HEK293 (cell line): ENCODE results near the gene NEUROG2.
"Not testable (repeated sequence)": the region's sequence is repeated elsewhere in the genome, so short reads cannot be mapped to it uniquely, and the experiment has no call there.

Source experiments
- CTCF ChIA-PET: fragments of 350-600 bp; formaldehyde crosslinking; extraction: SDS; loops from one replicate; lab custom pipeline; 2021; ENCODE audit warnings: antibody characterized with exemption; lab: Yijun Ruan, JAX
- POLR2A ChIA-PET: fragments of 300-600 bp; formaldehyde crosslinking; extraction: SDS; loops from one replicate; lab custom pipeline; 2020; ENCODE audit warnings: antibody characterized with exemption, inconsistent platforms; lab: Yijun Ruan, JAX
- H3K27ac ChIP-seq: fragments of 200-500 bp; sonication (Bioruptor generic); 2 replicates; pipeline ENCODE4 v1.5.1; 2014; ENCODE audit warnings: low read depth, low read length, control low read depth, inconsistent platforms; ENCODE audit errors: extremely low read depth
- H3K36me3 ChIP-seq, 2 experiments: fragments of 200-500 bp in 1 of 2; sonication (Bioruptor generic) in 1 of 2; 1 replicate in 1 of 2; 2 replicates in 1 of 2; pipeline ENCODE4 v1.5.1; 2014 to 2017; ENCODE audit warnings: inconsistent platforms in 2 of 2, low read length in 2 of 2; ENCODE audit not compliant: control insufficient read depth in 2 of 2, insufficient read depth in 1 of 2
- H3K4me1 ChIP-seq: fragments of 200-500 bp; sonication (Bioruptor generic); 2 replicates; pipeline ENCODE4 v1.5.1; 2014; ENCODE audit warnings: mild to moderate bottlenecking, low read length, inconsistent platforms; ENCODE audit not compliant: control insufficient read depth, insufficient read depth
- H3K4me3 ChIP-seq: 2 replicates; pipeline ENCODE4 v1.5.1; 2011; ENCODE audit warnings: low read depth, mild to moderate bottlenecking, control low read depth, low read length, moderate library complexity
- H3K9me3 ChIP-seq: fragments of 200-500 bp; sonication (Bioruptor generic); 2 replicates; pipeline ENCODE4 v1.5.1; 2014; ENCODE audit warnings: low read depth, low read length, inconsistent platforms; ENCODE audit not compliant: control insufficient read depth, insufficient read depth
- PATZ1 ChIP-seq: fragments of 450-650 bp; formaldehyde crosslinking; IDR thresholded peaks from 2 replicates; pipeline ENCODE4 v1.5.1; 2016; ENCODE audit warnings: missing biosample characterization, missing genetic modification characterization
- PRDM4 ChIP-seq: fragments of 450-650 bp; formaldehyde crosslinking; IDR thresholded peaks from 2 replicates; pipeline ENCODE4 v1.5.1; 2017; ENCODE audit warnings: missing biosample characterization, missing genetic modification characterization
- SCRT1 ChIP-seq: fragments of 450-650 bp; formaldehyde crosslinking; IDR thresholded peaks from 2 replicates; pipeline ENCODE4 v1.5.1; 2016; ENCODE audit warnings: missing biosample characterization, missing genetic modification characterization, borderline replicate concordance
- TRIM28 ChIP-seq: IDR thresholded peaks from 2 replicates; pipeline ENCODE4 v1.6.1; 2011; ENCODE audit warnings: low read length, control low read depth, borderline replicate concordance
- YY1 ChIP-seq: fragments of 450-650 bp; formaldehyde crosslinking; IDR thresholded peaks from 2 replicates; pipeline ENCODE4 v1.5.1; 2018; ENCODE audit warnings: missing biosample characterization, missing genetic modification characterization
- ZNF132 ChIP-seq: fragments of 450-650 bp; formaldehyde crosslinking; IDR thresholded peaks from 2 replicates; pipeline ENCODE4 v1.5.1; 2017; ENCODE audit warnings: missing biosample characterization, missing genetic modification characterization, borderline replicate concordance
- ZNF140 ChIP-seq: fragments of 450-650 bp; formaldehyde crosslinking; IDR thresholded peaks from 2 replicates; pipeline ENCODE4 v1.5.1; 2016; ENCODE audit warnings: missing biosample characterization, missing genetic modification characterization
- ZNF19 ChIP-seq: fragments of 450-650 bp; formaldehyde crosslinking; IDR thresholded peaks from 2 replicates; pipeline ENCODE4; 2016; ENCODE audit warnings: missing biosample characterization, missing genetic modification characterization, low read depth
- ZNF214 ChIP-seq: fragments of 450-650 bp; formaldehyde crosslinking; IDR thresholded peaks from 2 replicates; pipeline ENCODE4 v1.5.1; 2017; ENCODE audit warnings: missing biosample characterization, mild to moderate bottlenecking, missing genetic modification characterization, borderline replicate concordance
- ZNF221 ChIP-seq: fragments of 450-650 bp; formaldehyde crosslinking; IDR thresholded peaks from 2 replicates; pipeline ENCODE4 v1.5.1; 2017; ENCODE audit warnings: missing biosample characterization, missing genetic modification characterization, borderline replicate concordance
- ZNF248 ChIP-seq: fragments of 450-650 bp; formaldehyde crosslinking; IDR thresholded peaks from 2 replicates; pipeline ENCODE4 v1.5.1; 2017; ENCODE audit warnings: missing biosample characterization, missing genetic modification characterization
- ZNF366 ChIP-seq: fragments of 450-650 bp; formaldehyde crosslinking; conservative IDR thresholded peaks from 2 replicates; pipeline ENCODE4 v1.5.1; 2016; ENCODE audit warnings: missing biosample characterization, missing genetic modification characterization
- ZNF391 ChIP-seq: fragments of 450-650 bp; formaldehyde crosslinking; IDR thresholded peaks from 2 replicates; pipeline ENCODE4 v1.5.1; 2016; ENCODE audit warnings: low read depth, missing biosample characterization, missing genetic modification characterization, borderline replicate concordance
- ZNF416 ChIP-seq: fragments of 450-650 bp; formaldehyde crosslinking; IDR thresholded peaks from 2 replicates; pipeline ENCODE4 v1.5.1; 2016; ENCODE audit warnings: missing biosample characterization, missing genetic modification characterization
- ZNF585B ChIP-seq: fragments of 450-650 bp; formaldehyde crosslinking; IDR thresholded peaks from 2 replicates; pipeline ENCODE4 v1.5.1; 2016; ENCODE audit warnings: missing biosample characterization, missing genetic modification characterization
- ZNF600 ChIP-seq: fragments of 450-650 bp; formaldehyde crosslinking; IDR thresholded peaks from 2 replicates; pipeline ENCODE4 v1.5.1; 2016; ENCODE audit warnings: missing biosample characterization, missing genetic modification characterization
- ZNF639 ChIP-seq: fragments of 450-650 bp; formaldehyde crosslinking; IDR thresholded peaks from 2 replicates; pipeline ENCODE4 v1.5.1; 2016; ENCODE audit warnings: missing biosample characterization, missing genetic modification characterization
- ZNF76 ChIP-seq: fragments of 450-650 bp; formaldehyde crosslinking; IDR thresholded peaks from 2 replicates; pipeline ENCODE4; 2016; ENCODE audit warnings: low read depth, missing biosample characterization, missing genetic modification characterization, borderline replicate concordance
- ZNF830 ChIP-seq: fragments of 450-650 bp; IDR thresholded peaks from 2 replicates; pipeline ENCODE4 v1.5.0; 2018; ENCODE audit warnings: missing biosample characterization, missing genetic modification characterization, low read depth, mild to moderate bottlenecking, moderate library complexity
- TF ChIP-seq, protein P1 (sequence below): fragments of 450-650 bp; formaldehyde crosslinking; IDR thresholded peaks from 2 replicates; pipeline ENCODE4 v1.5.1; 2017; ENCODE audit warnings: missing biosample characterization, missing genetic modification characterization
- TF ChIP-seq, protein P2 (sequence below): fragments of 450-650 bp; formaldehyde crosslinking; IDR thresholded peaks from 2 replicates; pipeline ENCODE4 v1.5.1; 2016; ENCODE audit warnings: missing biosample characterization, missing genetic modification characterization

The NEUROG2 gene

GRCh38 chr4:112490808-112491207 is 25.2 kb downstream of the NEUROG2 start:
- H3K4me1 ChIP-seq, H3K4me3 ChIP-seq, H3K27ac ChIP-seq, H3K9me3 ChIP-seq, H3K36me3 ChIP-seq, CTCF ChIA-PET, POLR2A ChIA-PET: not testable (repeated sequence)
- TF ChIP-seq TRIM28 (0 out of 2 replicates have a peak, but pooled peaks have one; percentile 23), ZNF585B (tag by site-specific recombination) (peak; percentile 89)

DNA sequence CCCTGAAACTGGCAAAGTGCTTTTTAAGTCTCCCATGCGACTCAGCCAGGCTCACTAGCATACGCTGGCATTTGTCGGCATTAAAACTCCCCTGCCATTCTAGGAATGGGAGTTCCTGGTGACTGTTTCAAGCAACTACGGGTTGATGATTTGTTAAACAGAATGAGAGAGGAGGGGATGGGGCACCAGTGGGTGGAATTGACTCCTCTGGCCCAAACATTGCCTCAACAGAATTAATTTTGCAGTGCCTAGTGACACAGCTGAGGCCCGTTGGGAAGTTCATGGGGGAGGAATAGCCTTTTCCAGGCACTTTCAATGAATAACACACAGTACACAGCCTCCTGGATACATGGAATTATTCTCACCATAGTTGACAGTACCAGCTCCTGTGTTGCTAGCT is 30.1 kb downstream of the NEUROG2 start:
- POLR2A ChIA-PET = no interaction called here

More for the DNA sequence above, 30.1 kb downstream of the NEUROG2 start:
- Histone ChIP-seq H3K4me1 (no peaks in the 10 kb centered on the region), H3K27ac (no peak overlapping the region), H3K9me3 (no peaks in the 10 kb centered on the region), H3K36me3 (no peaks in the 10 kb centered on the region), H3K4me3 (no peak overlapping the region)
- CTCF ChIA-PET = no interaction called here
- TF ChIP-seq PRDM4 (tag by site-specific recombination) = no peak
- TF ChIP-seq ZNF366 (tag by site-specific recombination) = no peak
- no peak for TF ChIP-seq ZNF221
- no peak for TF ChIP-seq ZNF600 (tag by site-specific recombination)
- no peak for TF ChIP-seq ZNF830 (tag by site-specific recombination)
- no peak for TF ChIP-seq ZNF132
- TF ChIP-seq ZNF19 (tag by site-specific recombination) = no peak
- TF ChIP-seq YY1 (tag by site-specific recombination) = no peak
- no peak for TF ChIP-seq ZNF248
- no peak for TF ChIP-seq ZNF639 (tag by site-specific recombination)
- TF ChIP-seq, protein P1, sequence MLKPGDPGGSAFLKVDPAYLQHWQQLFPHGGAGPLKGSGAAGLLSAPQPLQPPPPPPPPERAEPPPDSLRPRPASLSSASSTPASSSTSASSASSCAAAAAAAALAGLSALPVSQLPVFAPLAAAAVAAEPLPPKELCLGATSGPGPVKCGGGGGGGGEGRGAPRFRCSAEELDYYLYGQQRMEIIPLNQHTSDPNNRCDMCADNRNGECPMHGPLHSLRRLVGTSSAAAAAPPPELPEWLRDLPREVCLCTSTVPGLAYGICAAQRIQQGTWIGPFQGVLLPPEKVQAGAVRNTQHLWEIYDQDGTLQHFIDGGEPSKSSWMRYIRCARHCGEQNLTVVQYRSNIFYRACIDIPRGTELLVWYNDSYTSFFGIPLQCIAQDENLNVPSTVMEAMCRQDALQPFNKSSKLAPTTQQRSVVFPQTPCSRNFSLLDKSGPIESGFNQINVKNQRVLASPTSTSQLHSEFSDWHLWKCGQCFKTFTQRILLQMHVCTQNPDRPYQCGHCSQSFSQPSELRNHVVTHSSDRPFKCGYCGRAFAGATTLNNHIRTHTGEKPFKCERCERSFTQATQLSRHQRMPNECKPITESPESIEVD (tag by site-specific recombination) = no peak
- TF ChIP-seq ZNF76 = no peak
- no peak for TF ChIP-seq SCRT1 (tag by site-specific recombination)
- no peak for TF ChIP-seq ZNF214 (tag by site-specific recombination)
- TF ChIP-seq ZNF140 (tag by site-specific recombination) = no peak
- TF ChIP-seq ZNF391 = no peak
- no peak for TF ChIP-seq PATZ1 (tag by site-specific recombination)
- TF ChIP-seq, protein P2, sequence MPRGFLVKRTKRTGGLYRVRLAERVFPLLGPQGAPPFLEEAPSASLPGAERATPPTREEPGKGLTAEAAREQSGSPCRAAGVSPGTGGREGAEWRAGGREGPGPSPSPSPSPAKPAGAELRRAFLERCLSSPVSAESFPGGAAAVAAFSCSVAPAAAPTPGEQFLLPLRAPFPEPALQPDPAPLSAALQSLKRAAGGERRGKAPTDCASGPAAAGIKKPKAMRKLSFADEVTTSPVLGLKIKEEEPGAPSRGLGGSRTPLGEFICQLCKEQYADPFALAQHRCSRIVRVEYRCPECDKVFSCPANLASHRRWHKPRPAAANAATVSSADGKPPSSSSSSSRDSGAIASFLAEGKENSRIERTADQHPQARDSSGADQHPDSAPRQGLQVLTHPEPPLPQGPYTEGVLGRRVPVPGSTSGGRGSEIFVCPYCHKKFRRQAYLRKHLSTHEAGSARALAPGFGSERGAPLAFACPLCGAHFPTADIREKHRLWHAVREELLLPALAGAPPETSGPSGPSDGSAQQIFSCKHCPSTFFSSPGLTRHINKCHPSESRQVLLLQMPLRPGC (tag by site-specific recombination) = no peak
- TF ChIP-seq ZNF416 (tag by site-specific recombination) = no peak
